ENCODE results near the gene FARP1. TPM values are rescaled to one million over a fixed set of nuclear protein-coding genes. Genes with fewer than 3 reads are reported as not detected.
A peak's percentile ranks its signal among the peaks of the same experiment; 100 is the strongest.

FARP1 gene
- total RNA-seq, 6 experiments from 2014 or later = 44.9 to 104 (median 80.0) TPM

DNA sequence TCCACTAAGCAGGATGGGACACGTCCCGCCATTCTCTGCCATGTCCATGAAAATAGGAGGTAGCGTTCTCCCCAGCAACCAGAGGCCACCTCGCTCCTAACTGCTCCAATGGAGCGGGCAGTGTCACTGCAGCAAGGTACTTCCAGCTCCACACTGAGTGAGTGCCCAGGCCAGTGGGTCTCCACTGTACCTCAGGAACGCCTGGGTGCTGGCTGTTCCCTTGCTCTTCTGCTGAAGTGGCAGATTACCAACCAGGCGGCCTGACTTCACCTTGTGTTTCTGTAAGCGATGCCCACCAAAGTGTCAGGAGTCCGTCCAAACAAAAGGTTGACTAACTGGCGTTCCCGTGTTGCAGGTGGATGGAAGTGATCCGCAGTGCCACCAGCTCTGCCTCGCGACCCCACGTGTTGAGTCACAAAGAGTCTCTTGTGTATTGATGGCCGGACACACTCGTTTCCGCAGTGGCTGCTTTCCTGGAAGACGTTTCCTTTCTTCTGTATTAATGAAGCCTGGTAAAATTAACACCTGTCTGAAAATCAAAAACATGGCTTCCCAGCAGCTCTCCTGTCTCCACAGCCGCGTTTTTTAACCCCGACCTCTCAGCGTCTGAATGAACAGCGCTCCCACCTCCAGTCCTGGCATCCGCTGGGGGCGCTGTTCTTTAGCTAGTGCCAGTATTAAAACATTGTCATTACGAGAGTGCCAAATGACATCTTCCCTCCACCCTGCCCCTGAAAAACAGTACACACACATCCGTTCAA is 305.2 kb downstream of the FARP1 start:
- TF ChIP-seq POLR2A (IDR thresholded peaks at IDR 0.05) = no peak
- TF ChIP-seq, protein P1, sequence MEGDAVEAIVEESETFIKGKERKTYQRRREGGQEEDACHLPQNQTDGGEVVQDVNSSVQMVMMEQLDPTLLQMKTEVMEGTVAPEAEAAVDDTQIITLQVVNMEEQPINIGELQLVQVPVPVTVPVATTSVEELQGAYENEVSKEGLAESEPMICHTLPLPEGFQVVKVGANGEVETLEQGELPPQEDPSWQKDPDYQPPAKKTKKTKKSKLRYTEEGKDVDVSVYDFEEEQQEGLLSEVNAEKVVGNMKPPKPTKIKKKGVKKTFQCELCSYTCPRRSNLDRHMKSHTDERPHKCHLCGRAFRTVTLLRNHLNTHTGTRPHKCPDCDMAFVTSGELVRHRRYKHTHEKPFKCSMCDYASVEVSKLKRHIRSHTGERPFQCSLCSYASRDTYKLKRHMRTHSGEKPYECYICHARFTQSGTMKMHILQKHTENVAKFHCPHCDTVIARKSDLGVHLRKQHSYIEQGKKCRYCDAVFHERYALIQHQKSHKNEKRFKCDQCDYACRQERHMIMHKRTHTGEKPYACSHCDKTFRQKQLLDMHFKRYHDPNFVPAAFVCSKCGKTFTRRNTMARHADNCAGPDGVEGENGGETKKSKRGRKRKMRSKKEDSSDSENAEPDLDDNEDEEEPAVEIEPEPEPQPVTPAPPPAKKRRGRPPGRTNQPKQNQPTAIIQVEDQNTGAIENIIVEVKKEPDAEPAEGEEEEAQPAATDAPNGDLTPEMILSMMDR (IDR thresholded peaks at IDR 0.05) = peak in 2 of 4 donors; percentile 23 to 28
- Histone ChIP-seq H3K4me1 (no peaks in the 10 kb centered on the region), H3K27me3 (no peaks in the 10 kb centered on the region), H3K27ac (no peak overlapping the region), H3K9me3 (no peaks in the 10 kb centered on the region), H3K4me3 (no peak overlapping the region), H3K36me3 (peaks cover 0 to 50% (median 11%) of the 10 kb centered on the region in 4 donors)
- DNase-seq (no peak), ATAC-seq (no peak)
- 61% methylated on average over 8 of the region's 28 CpGs for WGBS (ENCODE audit: insufficient coverage, low coverage, low lambda C conversion rate, missing lambda C conversion rate)
- intact Hi-C loops (cut with DNase I) = loop anchor here (10.0 kb wide), 2 partner anchors 207 to 413 kb away; no protein-coding TSS in a partner anchor

DNA sequence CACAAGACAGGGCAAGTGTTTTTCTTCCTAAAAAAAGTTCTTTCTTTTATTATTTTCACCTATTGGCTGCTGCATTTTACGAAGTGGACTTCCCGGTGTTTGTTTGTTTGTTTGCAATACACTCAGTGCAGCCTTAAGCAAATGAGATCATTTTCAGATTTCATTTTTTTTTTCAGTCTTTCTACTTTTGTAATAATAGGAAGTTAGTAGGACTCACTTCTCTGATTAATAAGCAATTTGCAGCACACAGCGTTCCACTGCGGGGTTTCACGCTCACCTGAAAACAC is 305.7 kb downstream of the FARP1 start:
- ATAC-seq (no peak), DNase-seq (no peak)
- intact Hi-C loops (cut with DNase I) = loop anchor here (10.0 kb wide), 2 partner anchors 206 to 414 kb away; no protein-coding TSS in a partner anchor
- no peaks in the 10 kb centered on the region for H3K27me3 ChIP-seq
- no peak overlapping the region for H3K4me3 ChIP-seq
- H3K27ac ChIP-seq = no peak overlapping the region
- TF ChIP-seq, protein P1 (IDR thresholded peaks at IDR 0.05) = no peak
- no peak for TF ChIP-seq POLR2A (IDR thresholded peaks at IDR 0.05)
- H3K4me1 ChIP-seq = no peaks in the 10 kb centered on the region
- 86% methylated on average over 5 of the region's 5 CpGs for WGBS (ENCODE audit: insufficient coverage, low coverage, low lambda C conversion rate, missing lambda C conversion rate)
- H3K36me3 ChIP-seq = peaks cover 0 to 50% (median 11%) of the 10 kb centered on the region in 4 donors
- H3K9me3 ChIP-seq = no peaks in the 10 kb centered on the region

DNA sequence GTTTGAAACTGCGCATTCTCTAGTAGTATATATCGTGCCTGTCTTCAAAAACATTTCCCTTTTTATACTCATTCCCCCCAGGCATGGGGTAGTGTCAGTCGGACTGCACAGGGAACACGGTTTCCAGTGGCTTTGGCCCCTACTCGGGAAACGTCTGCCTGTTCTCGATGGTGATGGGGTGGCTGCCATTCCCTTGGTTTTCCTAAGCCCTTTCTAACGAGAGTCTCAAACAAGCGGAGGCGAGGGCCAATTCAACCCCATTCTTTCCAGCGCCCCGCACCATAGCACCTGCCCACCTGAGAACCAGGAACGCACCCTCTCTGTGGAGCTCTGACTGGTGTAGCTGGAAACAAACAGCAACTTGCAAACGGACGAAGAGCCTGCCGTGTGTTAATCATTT is 306.4 kb downstream of the FARP1 start:
- DNase-seq = no peak
- TF ChIP-seq POLR2A (IDR thresholded peaks at IDR 0.05) = no peak
- TF ChIP-seq, protein P1 (IDR thresholded peaks at IDR 0.05) = no peak
- Histone ChIP-seq H3K9me3 (no peaks in the 10 kb centered on the region), H3K27me3 (no peaks in the 10 kb centered on the region), H3K36me3 (peaks cover 0 to 50% (median 11%) of the 10 kb centered on the region in 4 donors), H3K4me1 (no peaks in the 10 kb centered on the region), H3K27ac (no peak overlapping the region), H3K4me3 (no peak overlapping the region)
- intact Hi-C loops (cut with DNase I) = loop anchor here (10.0 kb wide), 2 partner anchors 206 to 414 kb away; no protein-coding TSS in a partner anchor
- 82% methylated on average over 13 of the region's 16 CpGs for WGBS (ENCODE audit: insufficient coverage, low coverage, low lambda C conversion rate, missing lambda C conversion rate)
- ATAC-seq = no peak

DNA sequence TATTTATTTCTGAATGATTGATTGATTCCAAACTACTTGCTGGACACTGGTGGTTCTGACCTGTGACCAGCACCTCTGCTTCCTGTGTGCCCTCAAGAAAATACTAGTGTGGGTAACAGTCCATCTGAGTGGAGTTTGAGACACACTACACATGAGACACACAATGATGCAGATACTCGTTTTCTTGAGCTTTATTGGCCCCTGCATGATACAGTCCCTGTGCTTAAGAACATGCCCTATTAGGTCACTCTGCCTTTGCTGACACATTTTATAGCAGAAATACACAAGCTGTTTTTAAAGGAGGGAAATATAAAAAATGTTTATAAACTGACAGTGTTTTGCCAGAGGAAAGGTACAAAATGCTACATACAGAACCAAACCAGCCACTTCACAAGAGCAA is 307.1 kb downstream of the FARP1 start:
- intact Hi-C loops (cut with DNase I) = no loop called here
- TF ChIP-seq, protein P1 (IDR thresholded peaks at IDR 0.05) = no peak
- TF ChIP-seq POLR2A (IDR thresholded peaks at IDR 0.05) = no peak
- Histone ChIP-seq H3K36me3 (peaks cover 0 to 50% (median 11%) of the 10 kb centered on the region in 4 donors), H3K27me3 (no peaks in the 10 kb centered on the region), H3K4me1 (peaks cover 0 to 7% (median 3%) of the 10 kb centered on the region in 4 donors), H3K4me3 (no peak overlapping the region), H3K27ac (no peak overlapping the region), H3K9me3 (no peaks in the 10 kb centered on the region)
- ATAC-seq (no peak), DNase-seq (no peak)
- 46% methylated on average over 1 of the region's 1 CpG for WGBS (ENCODE audit: insufficient coverage, low coverage, low lambda C conversion rate, missing lambda C conversion rate)
